Tibial nerve (tissue), 3 donors: ENCODE data around the gene ADGRE3.

Experiments used
- CTCF ChIP-seq, 5 experiments: fragments of 200-600 bp in 3 of 5; fragments of 450-650 bp in 2 of 5; sonication (generic) in 3 of 5; IDR thresholded peaks; one replicate each; pipeline ENCODE4 v1.5.1; 2016 to 2019; ENCODE audit warnings: antibody characterized with exemption in 5 of 5, mild to moderate bottlenecking in 3 of 5, moderate library complexity in 2 of 5
- POLR2A ChIP-seq, 2 donors: fragments of 450-650 bp; IDR thresholded peaks; one replicate each; pipeline ENCODE4 v1.6.1; 2017; ENCODE audit warnings: antibody characterized with exemption in 2 of 2, mild to moderate bottlenecking in 2 of 2, moderate library complexity in 2 of 2

DNA sequence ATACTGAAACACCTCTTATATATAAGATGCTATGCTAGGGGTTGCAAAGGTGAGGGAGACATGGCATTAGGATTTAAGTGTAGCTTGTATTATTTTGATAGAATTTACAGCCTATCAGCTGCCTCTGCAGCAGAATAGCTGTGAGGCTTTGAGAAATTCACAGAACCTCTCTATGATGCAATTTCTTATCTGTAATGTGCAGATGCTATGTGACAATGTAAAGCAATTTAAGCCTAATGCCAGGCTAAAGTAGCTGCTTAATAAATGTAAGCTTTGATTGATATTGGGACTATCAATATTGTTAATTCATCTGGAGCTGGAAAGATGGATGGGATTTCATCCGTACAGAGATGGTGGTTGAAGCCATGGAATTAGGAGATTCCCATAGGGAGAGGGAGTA lies 1.6 kb downstream of the ADGRE3 start:
- TF ChIP-seq CTCF (IDR thresholded peaks at IDR 0.05) (no peak), POLR2A (IDR thresholded peaks at IDR 0.05) (no peak)
